T-helper 17 cell (primary cell): ENCODE measurements around the gene SLCO2B1. TPM values are rescaled to one million over a fixed set of nuclear protein-coding genes. Genes with fewer than 3 reads are reported as not detected.

Experiments used
- ATAC-seq: fragments of 150-1000 bp; cut with Tn5 transposase; 2 replicates; pipeline ENCODE4 v1.10.0; 2021; ENCODE audit warnings: mild to moderate bottlenecking, moderate library complexity
- DNase-seq, 3 donors: peaks; one replicate each; pipeline versions ENCODE4 v3.0.0 to v3.0.0-alpha.2; 2020 to 2021
- H3K9me3 ChIP-seq: one replicate; pipeline ENCODE4 v1.7.0; 2013; ENCODE audit warnings: low read length, mild to moderate bottlenecking; ENCODE audit not compliant: control insufficient read depth, poor library complexity, severe bottlenecking
- H3K27ac Mint-ChIP-seq: one replicate; pipeline ENCODE4 v1.8.0; 2022; ENCODE audit warnings: mild to moderate bottlenecking, moderate library complexity, mixed read lengths
- H3K27me3 Mint-ChIP-seq: one replicate; pipeline ENCODE4 v1.8.0; 2022; ENCODE audit warnings: mixed read lengths
- H3K36me3 Mint-ChIP-seq: one replicate; pipeline ENCODE4 v1.8.0; 2022; ENCODE audit warnings: low read depth, mixed read lengths
- H3K4me1 Mint-ChIP-seq: one replicate; pipeline ENCODE4 v1.8.0; 2022; ENCODE audit warnings: mild to moderate bottlenecking, mixed read lengths
- H3K4me3 Mint-ChIP-seq: one replicate; pipeline ENCODE4 v1.8.0; 2022; ENCODE audit warnings: mild to moderate bottlenecking, moderate library complexity, mixed read lengths
- total RNA-seq, 4 donors: library from RNA in 2 of 4; stranded (reverse) in 2 of 4; gene quantifications; one replicate each; pipeline ENCODE4 v1.2.3 and lab custom pipeline; 2022 to 2026

The SLCO2B1 gene
- total RNA-seq, 2 donors from 2014 or later: not detected

DNA sequence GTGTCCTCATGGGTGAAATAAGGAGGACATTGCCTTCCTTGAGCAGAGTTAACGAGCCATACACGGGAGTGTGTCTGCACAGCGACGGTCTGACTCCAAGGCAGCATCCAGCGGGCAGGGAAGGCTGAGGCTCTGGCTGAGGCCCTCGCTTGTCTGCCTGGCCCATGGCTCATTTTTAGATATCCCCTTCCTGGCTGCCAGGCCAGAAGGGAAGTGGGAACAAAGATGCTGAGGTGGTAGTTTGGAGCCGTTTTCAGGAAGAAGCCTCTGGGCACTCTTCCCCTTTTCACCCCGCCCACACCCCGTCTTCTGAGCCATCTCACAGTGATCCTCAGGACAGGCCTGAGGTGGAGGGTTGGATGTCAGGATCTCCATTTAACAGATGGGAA lies 3.0 kb upstream of the SLCO2B1 start:
- H3K4me1 Mint-ChIP-seq: peaks cover 14% of the 10 kb centered on the region
- no peak overlapping the region for H3K4me3 Mint-ChIP-seq
- no peak overlapping the region for H3K27ac Mint-ChIP-seq
- no peak for DNase-seq
- peaks cover 3% of the 10 kb centered on the region for H3K36me3 Mint-ChIP-seq
- no peak for ATAC-seq
- peaks cover 19% of the 10 kb centered on the region for H3K27me3 Mint-ChIP-seq
- no peaks in the 10 kb centered on the region for H3K9me3 ChIP-seq

DNA sequence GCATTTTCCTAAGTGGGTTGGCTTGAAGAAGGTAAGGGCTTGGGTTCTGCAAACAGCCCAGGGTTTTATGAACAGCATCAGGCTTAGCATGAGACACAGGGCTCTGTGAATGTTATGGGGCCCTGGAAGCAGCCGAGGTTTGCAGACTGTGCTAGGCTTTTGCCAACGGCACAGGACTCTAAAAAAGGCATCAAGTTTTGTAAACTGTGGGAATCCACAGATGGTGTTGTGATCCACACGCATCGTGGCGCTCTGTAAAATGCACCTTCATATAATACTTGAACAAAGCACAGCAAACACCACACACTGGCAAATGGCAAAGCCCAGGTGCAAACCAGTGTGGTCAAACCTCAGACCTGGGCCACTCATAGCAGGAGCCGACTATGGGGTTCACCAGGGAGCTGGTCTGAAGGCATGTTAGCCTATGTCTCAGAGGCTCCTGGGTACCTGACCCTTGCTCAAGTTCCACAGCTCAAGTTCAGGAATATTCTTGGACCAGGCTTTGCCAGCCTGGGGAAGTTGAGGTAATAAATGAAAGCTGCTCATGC lies 2.4 kb upstream of the SLCO2B1 start:
- no peak for DNase-seq

DNA sequence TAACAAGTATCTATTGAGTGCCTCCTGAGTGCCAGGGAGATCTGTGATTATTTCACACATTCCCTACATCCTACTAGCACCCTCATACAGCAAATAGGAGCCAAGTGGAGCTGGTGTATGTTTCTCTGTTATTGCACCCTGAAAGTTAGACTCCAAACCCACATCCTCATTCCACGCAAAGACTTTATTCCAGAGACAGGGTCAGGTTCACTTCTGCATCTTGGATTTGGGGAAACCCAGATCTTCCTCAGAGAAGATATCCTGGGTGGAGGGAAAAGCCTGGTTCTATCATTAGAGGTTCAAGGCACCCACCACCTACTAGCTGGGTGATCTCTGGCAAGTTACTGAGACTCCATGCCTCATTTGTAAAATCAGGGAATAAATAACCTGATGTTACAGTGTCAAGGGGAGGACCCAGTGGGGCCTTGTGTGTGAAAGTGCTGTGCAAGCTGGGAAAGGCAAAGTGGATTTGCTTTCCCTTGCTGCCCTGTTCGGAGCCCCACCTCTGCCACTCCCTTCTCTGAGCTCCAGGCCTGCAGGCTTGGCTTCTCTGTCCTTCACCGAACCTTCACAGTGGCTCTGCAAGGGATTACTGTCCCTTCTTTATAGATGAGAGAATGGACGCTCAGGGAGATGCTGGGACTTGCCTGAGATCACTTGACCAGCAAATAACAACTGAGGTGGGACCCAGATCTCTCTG lies 991 bp upstream of the SLCO2B1 start:
- Mint-ChIP-seq H3K27me3 (peaks cover 25% of the 10 kb centered on the region), H3K4me3 (no peak overlapping the region), H3K4me1 (peaks cover 2% of the 10 kb centered on the region), H3K27ac (no peak overlapping the region), H3K36me3 (peaks cover 6% of the 10 kb centered on the region)
- H3K9me3 ChIP-seq: no peaks in the 10 kb centered on the region
- DNase-seq (no peak), ATAC-seq (no peak)

More for the DNA sequence above, 2.4 kb upstream of the SLCO2B1 start:
- H3K9me3 ChIP-seq: no peaks in the 10 kb centered on the region
- no peak overlapping the region for H3K4me3 Mint-ChIP-seq
- H3K27me3 Mint-ChIP-seq: peaks cover 25% of the 10 kb centered on the region
- peaks cover 7% of the 10 kb centered on the region for H3K4me1 Mint-ChIP-seq
- no peak for ATAC-seq
- no peak overlapping the region for H3K27ac Mint-ChIP-seq
- H3K36me3 Mint-ChIP-seq: peaks cover 6% of the 10 kb centered on the region

DNA sequence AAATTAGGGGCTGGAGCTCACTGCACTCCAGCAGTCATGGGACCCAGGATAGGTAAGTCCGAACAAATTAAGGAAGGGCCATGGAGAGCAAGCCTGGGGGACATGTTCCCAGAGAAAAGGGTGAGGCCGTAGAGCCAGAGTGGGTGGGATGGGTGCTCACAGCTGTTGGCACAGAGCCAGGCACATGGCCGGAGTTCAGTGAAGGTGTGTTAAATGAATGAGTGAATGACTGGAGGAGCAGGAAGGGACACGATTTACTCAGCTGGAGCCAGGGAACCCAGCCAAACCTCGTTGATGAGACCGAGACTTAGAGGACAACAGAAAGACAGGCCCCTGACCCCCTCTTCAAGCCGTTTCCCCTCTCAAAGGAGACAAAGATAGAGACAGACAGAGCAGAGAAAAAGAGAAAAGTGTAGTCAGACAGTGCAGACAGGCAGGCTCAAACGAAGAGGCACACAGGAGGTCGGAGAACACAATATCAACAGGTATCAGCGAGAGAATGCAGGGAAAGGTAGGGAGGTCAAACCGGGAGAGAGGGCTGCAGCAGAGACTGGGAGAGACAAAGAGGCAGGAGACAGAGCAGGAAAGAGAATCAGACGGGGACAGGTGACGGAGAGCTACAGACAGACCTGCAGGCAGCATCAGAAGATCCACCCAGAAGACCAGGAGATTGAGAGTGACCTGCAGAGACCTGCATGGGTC lies 590 bp downstream of the SLCO2B1 start:
- Mint-ChIP-seq H3K4me3 (no peak overlapping the region), H3K27me3 (peaks cover 29% of the 10 kb centered on the region), H3K27ac (no peak overlapping the region), H3K4me1 (peaks cover 6% of the 10 kb centered on the region), H3K36me3 (peaks cover 6% of the 10 kb centered on the region)
- ATAC-seq (no peak), DNase-seq (no peak)
- H3K9me3 ChIP-seq: no peaks in the 10 kb centered on the region

DNA sequence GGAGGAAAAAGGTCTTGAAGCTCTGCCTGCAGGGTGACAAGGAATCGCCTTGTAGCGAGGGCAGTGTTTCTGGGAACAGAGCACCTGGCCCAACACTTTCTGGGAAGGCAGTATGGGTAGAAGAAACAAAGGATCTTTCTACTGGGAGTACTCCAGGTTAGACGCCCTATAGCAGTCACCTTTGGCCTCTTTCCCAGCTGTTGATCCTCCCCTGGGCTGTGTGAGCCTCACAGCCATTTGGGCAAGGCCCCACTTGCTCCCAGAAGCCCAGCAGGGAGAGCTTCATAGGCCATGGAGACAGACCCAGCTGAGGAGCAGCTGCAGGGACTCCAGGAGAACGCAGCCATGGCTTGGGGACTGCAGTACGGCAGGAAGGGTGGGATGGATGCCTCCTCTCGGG lies 1.2 kb downstream of the SLCO2B1 start:
- no peaks in the 10 kb centered on the region for H3K9me3 ChIP-seq
- H3K4me3 Mint-ChIP-seq: no peak overlapping the region
- peaks cover 5% of the 10 kb centered on the region for H3K4me1 Mint-ChIP-seq
- ATAC-seq (no peak), DNase-seq (no peak)
- H3K27ac Mint-ChIP-seq: no peak overlapping the region
- H3K36me3 Mint-ChIP-seq: peaks cover 6% of the 10 kb centered on the region
- H3K27me3 Mint-ChIP-seq: peaks cover 29% of the 10 kb centered on the region

DNA sequence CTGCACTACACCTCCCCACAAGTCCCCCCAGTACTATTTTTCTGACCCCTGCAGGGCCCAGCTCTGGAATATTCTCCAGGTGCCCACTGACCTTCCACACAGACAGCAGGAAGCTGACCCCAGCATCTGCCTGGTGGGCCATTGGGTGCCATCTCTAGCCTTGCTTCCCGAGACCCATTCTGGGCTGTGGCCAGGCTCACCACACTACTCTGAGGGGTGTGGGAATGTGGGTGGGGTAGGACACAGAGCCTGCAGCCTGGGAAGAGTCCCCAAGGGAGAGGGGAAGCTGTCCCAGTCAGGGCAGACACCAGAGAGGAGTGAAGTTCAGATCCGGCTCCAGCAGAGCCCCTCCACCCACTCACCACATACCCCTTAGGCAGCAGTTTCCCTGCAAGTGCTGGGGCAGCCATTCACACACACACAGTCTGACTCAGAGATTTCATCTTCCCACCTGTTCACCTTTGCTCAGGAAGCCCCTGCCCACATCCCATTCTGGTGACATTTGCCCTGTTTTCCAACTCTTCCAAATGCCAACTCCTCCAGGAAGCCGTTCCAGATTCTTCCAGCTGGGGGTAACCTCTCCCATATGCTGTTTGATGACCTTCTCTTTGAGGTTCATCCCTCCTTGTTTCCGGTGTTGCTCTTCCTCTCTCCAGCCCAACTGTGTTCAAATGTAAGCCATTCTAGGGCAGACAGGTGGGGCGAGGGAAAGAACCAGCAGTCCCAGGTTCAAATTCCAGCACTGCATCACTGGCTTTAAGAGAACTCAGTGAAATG lies 1.9 kb downstream of the SLCO2B1 start:
- Mint-ChIP-seq H3K27me3 (peaks cover 29% of the 10 kb centered on the region), H3K4me1 (peaks cover 5% of the 10 kb centered on the region), H3K4me3 (no peak overlapping the region), H3K27ac (no peak overlapping the region), H3K36me3 (peaks cover 6% of the 10 kb centered on the region)
- ATAC-seq (no peak), DNase-seq (no peak)
- H3K9me3 ChIP-seq: no peaks in the 10 kb centered on the region

DNA sequence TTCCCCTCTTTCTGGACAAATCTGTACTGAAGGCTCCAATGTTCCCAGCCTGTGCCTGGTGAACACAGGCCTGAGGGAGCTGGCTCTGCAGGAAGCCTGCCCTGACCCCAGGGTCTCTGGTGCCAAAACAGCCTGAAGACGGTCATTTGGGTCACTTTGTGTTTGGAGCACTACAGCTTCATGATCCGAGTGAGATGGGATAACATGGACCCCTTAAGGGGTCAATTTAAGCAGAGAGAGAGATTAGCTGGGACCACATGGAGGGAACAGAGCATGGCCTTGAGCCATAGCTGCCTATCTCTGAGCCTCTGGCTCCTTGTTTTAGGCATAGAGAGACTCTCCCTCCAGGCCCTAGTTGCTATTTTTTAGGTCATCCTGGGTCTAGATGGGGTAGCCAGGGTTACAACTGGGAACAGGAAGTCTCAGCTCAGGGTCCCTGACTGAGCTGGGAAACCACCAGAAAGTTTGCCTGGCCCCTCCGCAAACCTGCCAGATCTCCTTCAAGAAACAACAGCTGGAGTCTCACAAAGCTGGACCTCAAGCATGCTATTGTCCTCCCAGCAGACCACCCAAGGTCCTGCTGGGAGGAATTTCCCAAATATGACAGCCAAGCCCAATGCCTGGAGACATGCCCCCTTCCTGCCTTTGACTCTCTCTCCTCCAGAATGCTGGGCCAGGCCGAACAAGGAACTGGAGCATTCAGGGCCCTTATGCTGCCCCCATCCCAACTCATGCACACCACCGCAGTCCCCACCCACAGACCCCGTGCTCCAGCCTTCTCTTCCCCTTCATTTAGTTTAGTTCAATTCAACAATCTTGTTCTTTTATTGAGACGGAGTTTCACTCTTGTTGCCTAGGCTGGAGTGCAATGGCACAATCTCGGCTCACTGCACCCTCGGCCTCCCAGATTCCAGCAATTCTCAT lies 4.0 kb downstream of the SLCO2B1 start:
- H3K27ac Mint-ChIP-seq: no peak overlapping the region
- H3K4me1 Mint-ChIP-seq: peaks cover 5% of the 10 kb centered on the region
- no peak for DNase-seq
- H3K36me3 Mint-ChIP-seq: peaks cover 6% of the 10 kb centered on the region
- no peak for ATAC-seq
- H3K27me3 Mint-ChIP-seq: peaks cover 29% of the 10 kb centered on the region
- H3K4me3 Mint-ChIP-seq: no peak overlapping the region
- no peaks in the 10 kb centered on the region for H3K9me3 ChIP-seq

DNA sequence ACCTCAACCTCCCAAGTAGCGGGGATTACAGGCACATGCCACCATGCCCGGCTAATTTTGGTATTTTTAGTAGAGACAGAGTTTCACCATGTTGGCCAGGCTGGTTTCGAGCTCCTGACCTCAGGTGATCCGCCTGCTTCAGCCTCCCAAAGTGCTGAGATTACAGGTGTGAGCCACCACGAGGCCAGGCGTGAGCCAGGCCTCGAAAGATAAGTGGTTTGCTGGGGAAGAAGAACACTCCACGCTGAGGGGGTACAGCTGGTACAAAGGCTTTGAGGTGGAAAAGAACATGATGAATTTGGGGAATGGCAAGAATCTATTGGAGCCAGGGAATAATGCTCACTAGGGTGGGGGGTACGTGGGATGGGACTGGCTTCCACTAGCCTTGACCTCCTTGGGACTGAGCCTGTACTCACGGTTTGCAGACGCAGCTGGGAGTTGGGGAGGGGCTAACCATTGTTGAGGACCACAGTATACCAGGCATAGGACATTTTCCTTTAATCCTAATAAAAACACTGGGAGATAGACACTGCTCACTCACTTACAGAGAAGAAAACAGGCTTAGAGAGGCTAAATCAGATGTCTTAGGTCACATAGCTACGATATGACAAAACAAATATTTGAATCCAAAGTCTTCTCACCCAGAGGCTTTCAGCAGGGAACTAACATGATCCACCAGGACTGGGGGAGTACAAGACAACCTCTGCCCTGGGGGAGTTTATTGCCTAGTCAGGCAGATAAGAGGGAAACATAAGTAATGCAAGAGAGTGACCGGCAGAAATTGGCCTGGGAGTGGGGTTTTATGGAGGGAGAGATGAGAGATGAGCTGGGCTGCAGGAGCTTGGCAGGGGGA lies 4.9 kb downstream of the SLCO2B1 start:
- H3K9me3 ChIP-seq: no peaks in the 10 kb centered on the region
- ATAC-seq (no peak), DNase-seq (no peak)
- peaks cover 6% of the 10 kb centered on the region for H3K36me3 Mint-ChIP-seq
- H3K4me1 Mint-ChIP-seq: peaks cover 5% of the 10 kb centered on the region
- H3K27me3 Mint-ChIP-seq: peaks cover 27% of the 10 kb centered on the region
- H3K27ac Mint-ChIP-seq: no peak overlapping the region
- H3K4me3 Mint-ChIP-seq: no peak overlapping the region

DNA sequence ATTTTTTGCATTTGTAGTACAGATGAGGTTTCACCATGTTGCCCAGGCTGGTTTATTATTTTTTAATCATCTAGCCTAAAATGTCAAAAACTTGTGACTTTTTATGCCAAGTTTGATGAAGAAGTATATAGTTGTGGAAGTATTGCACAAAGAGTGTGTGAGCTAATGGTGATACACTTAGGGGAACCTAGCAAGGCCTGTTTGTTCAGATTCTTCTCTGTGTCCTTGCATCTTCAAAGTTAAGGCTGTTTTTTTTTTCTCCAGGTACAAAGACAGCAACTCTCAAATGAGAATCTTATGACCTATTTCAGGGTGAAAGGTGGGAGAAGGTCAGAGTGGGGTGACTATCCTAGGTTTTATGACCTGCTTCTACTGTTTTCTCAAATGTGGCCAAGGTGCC lies 7.3 kb downstream of the SLCO2B1 start:
- peaks cover 5% of the 10 kb centered on the region for H3K4me1 Mint-ChIP-seq

DNA sequence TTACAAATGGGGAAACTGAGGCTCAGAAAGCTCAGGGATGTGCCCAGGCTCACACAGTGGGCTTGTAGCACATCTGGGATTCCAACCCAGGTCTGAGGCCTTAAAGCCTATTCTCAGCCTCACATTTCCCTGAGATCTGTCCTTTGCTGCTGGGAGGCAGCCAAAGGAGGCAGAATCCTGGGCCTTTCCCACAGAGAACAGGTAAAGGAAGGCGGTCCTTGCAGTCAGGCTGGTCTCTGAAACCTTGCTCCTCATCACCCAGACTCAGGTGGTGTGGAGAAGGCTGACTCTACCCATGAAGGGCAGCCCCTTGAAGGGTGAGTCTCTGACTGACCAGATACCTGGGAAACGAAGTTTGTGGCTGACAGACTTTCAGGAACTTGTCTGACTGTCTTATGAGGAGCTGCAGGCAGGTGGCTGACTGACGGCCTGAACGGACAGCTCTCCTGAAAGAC lies 7.8 kb downstream of the SLCO2B1 start:
- DNase-seq (no peak), ATAC-seq (no peak)
- Mint-ChIP-seq H3K4me1 (peaks cover 5% of the 10 kb centered on the region), H3K36me3 (no peaks in the 10 kb centered on the region), H3K4me3 (no peak overlapping the region), H3K27ac (no peak overlapping the region), H3K27me3 (peaks cover 4% of the 10 kb centered on the region)
- H3K9me3 ChIP-seq: no peaks in the 10 kb centered on the region

More for the DNA sequence above, 7.3 kb downstream of the SLCO2B1 start:
- Mint-ChIP-seq H3K36me3 (no peaks in the 10 kb centered on the region), H3K4me3 (no peak overlapping the region), H3K27me3 (peaks cover 6% of the 10 kb centered on the region), H3K27ac (no peak overlapping the region)
- DNase-seq: no peak
- no peaks in the 10 kb centered on the region for H3K9me3 ChIP-seq
- no peak for ATAC-seq

DNA sequence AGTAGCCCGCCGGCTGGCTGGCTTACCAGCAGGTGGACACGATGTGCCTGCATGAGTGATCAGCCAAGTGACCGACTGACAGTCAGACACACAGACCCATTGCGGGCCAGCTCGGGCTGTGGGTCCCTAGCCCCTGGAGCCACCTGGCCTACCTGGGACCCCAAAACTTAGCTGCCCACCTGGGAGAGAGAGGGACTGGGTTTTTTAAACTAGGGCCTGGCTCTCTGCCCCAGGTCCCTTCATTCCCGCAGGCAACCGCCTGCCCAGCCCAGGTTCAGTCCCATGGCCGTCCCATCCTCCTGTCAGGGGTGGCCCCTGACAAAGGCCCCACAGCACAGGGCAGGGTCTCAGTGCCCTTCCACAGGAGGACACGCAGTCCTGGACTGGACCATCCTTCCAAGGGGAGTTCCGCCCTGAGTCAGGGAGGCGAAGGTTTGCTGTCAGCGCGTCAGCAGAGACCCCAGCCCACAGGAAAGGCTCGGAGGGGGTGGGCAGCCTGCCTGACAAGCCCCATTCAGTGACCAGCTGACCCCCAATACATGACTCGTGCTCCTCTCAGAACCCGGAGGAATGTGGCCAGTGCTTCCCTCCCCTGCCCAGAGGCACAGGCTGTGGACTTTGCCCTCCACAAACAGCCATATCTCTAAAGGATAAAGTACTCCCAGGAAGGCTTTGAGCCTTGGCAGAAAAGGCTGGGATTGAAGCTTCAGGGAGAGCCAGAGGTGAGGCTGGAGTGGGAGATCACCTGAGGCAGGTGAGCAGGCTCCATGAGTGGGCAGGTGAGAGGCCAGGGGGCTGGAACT lies 8.4 kb downstream of the SLCO2B1 start:
- Mint-ChIP-seq H3K4me3 (no peak overlapping the region), H3K4me1 (peaks cover 5% of the 10 kb centered on the region), H3K27me3 (peaks cover 4% of the 10 kb centered on the region), H3K36me3 (no peaks in the 10 kb centered on the region), H3K27ac (no peak overlapping the region)
- no peak for DNase-seq
- no peaks in the 10 kb centered on the region for H3K9me3 ChIP-seq
- ATAC-seq: no peak
